GM12878 (cell line): Measurements from ENCODE around the gene BIVM. TPM values are rescaled to one million over a fixed set of nuclear protein-coding genes. Genes with fewer than 3 reads are reported as not detected.

Source experiments
- ATAC-seq: fragments of 200-7000 bp; cut with Tn5 transposase; 3 replicates; pipeline ENCODE4 v1.9.1; 2020; ENCODE audit warnings: mild to moderate bottlenecking, moderate library complexity
- BruUV-seq: library from RNA; stranded (reverse); fragments of 400-500 nt; replicated peaks from 2 replicates; lab custom pipeline; 2021; lab: Mats Ljungman, UMichigan
- CTCF ChIA-PET: fragments of 300-600 bp; sonication (Branson Sonifier 250); formaldehyde crosslinking; extraction: SDS; loops from one replicate; lab custom pipeline; 2021; ENCODE audit warnings: inconsistent platforms; lab: Yijun Ruan, JAX
- POLR2A ChIA-PET: fragments of 350-600 bp; formaldehyde crosslinking; extraction: SDS; loops from one replicate; lab custom pipeline; 2021; ENCODE audit warnings: inconsistent platforms; lab: Charles Lee
- RAD21 ChIA-PET: fragments of 300-600 bp; sonication (Branson Sonifier 250); formaldehyde crosslinking; loops from one replicate; lab custom pipeline; 2023; ENCODE audit warnings: antibody characterized with exemption; ENCODE audit not compliant: unreplicated experiment; lab: Charles Lee
- SMC1A ChIA-PET: fragments of 300-600 bp; sonication (Branson Sonifier 250); formaldehyde crosslinking; loops from one replicate; lab custom pipeline; 2023; ENCODE audit not compliant: unreplicated experiment, uncharacterized antibody; lab: Charles Lee
- DNase-seq: peaks from one replicate; pipeline ENCODE4 v3.0.0-alpha.2; 2011; ENCODE audit warnings: low read depth, low spot score
- FAIRE-seq: peaks from 3 replicates; lab custom pipeline; 2011; peaks lifted over from hg19 to GRCh38; lab: Jason Lieb, UNC
- H2AFZ ChIP-seq: 2 replicates; pipeline ENCODE4 v1.6.0; 2011; ENCODE audit warnings: low read depth, low read length, control low read depth; ENCODE audit not compliant: control insufficient read depth
- H3K27ac ChIP-seq: 2 replicates; pipeline ENCODE4 v1.5.1; 2011; ENCODE audit warnings: control low read depth; ENCODE audit not compliant: control insufficient read depth, insufficient read depth
- H3K27me3 ChIP-seq, 2 experiments: replicated peaks in 1 of 2; 2 replicates each; pipeline versions ENCODE4 v1.6.0 to v1.6.1; 2011; ENCODE audit warnings: low read length in 1 of 2; ENCODE audit not compliant: control insufficient read depth in 2 of 2, insufficient read depth in 2 of 2
- H3K36me3 ChIP-seq, 2 experiments: 2 replicates each; pipeline ENCODE4 v1.5.1; 2011; ENCODE audit warnings: low read length in 1 of 2; ENCODE audit not compliant: control insufficient read depth in 2 of 2, insufficient read depth in 2 of 2
- H3K4me1 ChIP-seq: 2 replicates; pipeline ENCODE4 v1.6.1; 2011; ENCODE audit warnings: mild to moderate bottlenecking, low read length, moderate library complexity, mixed read lengths; ENCODE audit not compliant: control insufficient read depth, insufficient read depth
- H3K4me2 ChIP-seq: 2 replicates; pipeline ENCODE4 v1.6.0; 2011; ENCODE audit warnings: control low read depth; ENCODE audit not compliant: control insufficient read depth, insufficient read depth
- H3K4me3 ChIP-seq: fragments of 200-600 bp; sonication (generic); 2 replicates; pipeline ENCODE4 v1.5.1; 2016
- H3K79me2 ChIP-seq: 2 replicates; pipeline ENCODE4 v1.6.0; 2011; ENCODE audit warnings: low read length; ENCODE audit not compliant: control insufficient read depth, insufficient read depth
- H3K9ac ChIP-seq: 2 replicates; pipeline ENCODE4 v1.8.0; 2011; ENCODE audit warnings: low read length, control low read depth, mixed read lengths; ENCODE audit not compliant: control insufficient read depth, insufficient read depth
- H3K9me3 ChIP-seq: replicated peaks from 3 replicates; pipeline ENCODE4 v1.5.1; 2011; ENCODE audit warnings: mild to moderate bottlenecking, low read length; ENCODE audit not compliant: control insufficient read depth, insufficient read depth
- H4K20me1 ChIP-seq: 2 replicates; pipeline ENCODE4 v1.6.0; 2011; ENCODE audit not compliant: control insufficient read depth, insufficient read depth
- BHLHE40 ChIP-seq, 2 experiments: fragments of 450-650 bp in 1 of 2; IDR thresholded peaks; 2 replicates each; pipeline ENCODE4 v1.6.1; 2011 to 2017; ENCODE audit warnings: low read depth in 2 of 2, borderline replicate concordance in 1 of 2, improper control_type of control experiment in 1 of 2, low read length in 1 of 2, mild to moderate bottlenecking in 1 of 2
- CBX5 ChIP-seq: sonication (generic); IDR thresholded peaks from 2 replicates; pipeline ENCODE4 v1.6.1; 2016; ENCODE audit warnings: low read depth, moderate library complexity, mild to moderate bottlenecking, inconsistent platforms
- ESRRA ChIP-seq: IDR thresholded peaks from 2 replicates; pipeline ENCODE4 v1.6.1; 2012; ENCODE audit warnings: mild to moderate bottlenecking, low read length, improper control_type of control experiment
- GABPA ChIP-seq: IDR thresholded peaks from 2 replicates; pipeline ENCODE4 v1.6.1; 2014; ENCODE audit warnings: antibody characterized with exemption, low read depth, mild to moderate bottlenecking, inconsistent platforms
- HDGF ChIP-seq: fragments of 450-650 bp; IDR thresholded peaks from 2 replicates; pipeline ENCODE4 v1.6.1; 2016; ENCODE audit warnings: antibody characterized with exemption
- JUNB ChIP-seq: IDR thresholded peaks from 2 replicates; pipeline ENCODE4 v1.6.1; 2016; ENCODE audit warnings: antibody characterized with exemption, mild to moderate bottlenecking
- PML ChIP-seq: IDR thresholded peaks from 2 replicates; pipeline ENCODE4 v1.6.1; 2012; ENCODE audit warnings: low read length, inconsistent platforms
- RAD51 ChIP-seq: fragments of 450-650 bp; IDR thresholded peaks from 2 replicates; pipeline ENCODE4 v1.6.1; 2016; ENCODE audit warnings: moderate library complexity, mild to moderate bottlenecking, inconsistent platforms
- RBBP5 ChIP-seq: fragments of 200-600 bp; sonication (generic); conservative IDR thresholded peaks from 2 replicates; pipeline ENCODE4 v1.6.1; 2016
- SPI1 ChIP-seq: IDR thresholded peaks from 2 replicates; pipeline ENCODE4 v1.6.1; 2011; ENCODE audit warnings: low read depth, mild to moderate bottlenecking, low read length, moderate library complexity, borderline replicate concordance; ENCODE audit not compliant: insufficient read depth
- SREBF1 ChIP-seq: IDR thresholded peaks from 2 replicates; pipeline ENCODE4 v1.6.1; 2012; ENCODE audit warnings: mild to moderate bottlenecking, low read length
- STAT1 ChIP-seq: fragments of 450-650 bp; conservative IDR thresholded peaks from 2 replicates; pipeline ENCODE4 v1.6.1; 2014; ENCODE audit warnings: antibody characterized with exemption, mild to moderate bottlenecking
- ZBED1 ChIP-seq: IDR thresholded peaks from 2 replicates; pipeline ENCODE4 v1.6.1; 2016; ENCODE audit warnings: borderline replicate concordance
- WGBS: methylation state at CpG from one replicate; pipeline ENCODE4 v1.1.6; 2016; ENCODE audit warnings: low lambda C conversion rate; ENCODE audit not compliant: insufficient replicate concordance, insufficient coverage; ENCODE audit errors: missing lambda C conversion rate; 5-methylcytosine and 5-hydroxymethylcytosine counted together
- in situ Hi-C: fragments of 300-500 bp; cut with MboI; formaldehyde crosslinking; loops from 9 replicates; pipeline ENCODE4 v1.14.3; 2018; ENCODE audit warnings: mixed read lengths
- intact Hi-C: fragments of 100-400 bp; cut with micrococcal nuclease; formaldehyde crosslinking; loops from one replicate; pipeline ENCODE4 v1.14.2; 2022; ENCODE audit not compliant: unreplicated experiment
- polyA plus RNA-seq, 11 experiments: library from polyadenylated mRNA; depleted of rRNA in 4 of 11; unstranded in 6 of 11; stranded (reverse) in 5 of 11; fragments of >200 nt; fragmentation: Nextera tagmentation in 4 of 11; fragmentation: Illumina TruSeq in 1 of 11; extraction: Ambion mirVana in 4 of 11; extraction: Trizol in 1 of 11; gene quantifications; 1 replicate in 1 of 11; 2 replicates in 10 of 11; pipeline versions ENCODE4 v1.2.1 to v1.2.3, GENCODE V29; 2011 to 2016; ENCODE audit warnings: inconsistent platforms in 2 of 11, missing spikeins in 2 of 11, low read depth in 1 of 11
- total RNA-seq, 4 experiments: library from RNA; depleted of rRNA in 3 of 4; stranded (reverse); fragments of >200 nt in 3 of 4; fragmentation: Illumina TruSeq in 1 of 4; extraction: Trizol in 1 of 4; gene quantifications; 2 replicates each; pipeline versions ENCODE4 v1.2.1 to v1.2.3, GENCODE V29; 2013 to 2021
- TF ChIP-seq, protein P1 (sequence below): fragments of 150-350 bp; IDR thresholded peaks from 2 replicates; pipeline ENCODE4 v1.6.1; 2014; ENCODE audit warnings: mild to moderate bottlenecking, low read depth, low read length
- TF ChIP-seq, protein P2 (sequence below): fragments of 450-650 bp; IDR thresholded peaks from 2 replicates; pipeline ENCODE4 v1.6.1; 2016; ENCODE audit warnings: mild to moderate bottlenecking, moderate library complexity, borderline replicate concordance
- TF ChIP-seq, protein P3 (sequence below): IDR thresholded peaks from 2 replicates; pipeline ENCODE4 v1.6.1; 2012; ENCODE audit warnings: low read length, inconsistent platforms

The BIVM gene
- total and polyA plus RNA-seq, 10 of the 15 experiments (the other 5 are each of a cell fraction or from before 2014, with no cell fraction given) = 3.4 to 20.1 (median 14.1) TPM

DNA sequence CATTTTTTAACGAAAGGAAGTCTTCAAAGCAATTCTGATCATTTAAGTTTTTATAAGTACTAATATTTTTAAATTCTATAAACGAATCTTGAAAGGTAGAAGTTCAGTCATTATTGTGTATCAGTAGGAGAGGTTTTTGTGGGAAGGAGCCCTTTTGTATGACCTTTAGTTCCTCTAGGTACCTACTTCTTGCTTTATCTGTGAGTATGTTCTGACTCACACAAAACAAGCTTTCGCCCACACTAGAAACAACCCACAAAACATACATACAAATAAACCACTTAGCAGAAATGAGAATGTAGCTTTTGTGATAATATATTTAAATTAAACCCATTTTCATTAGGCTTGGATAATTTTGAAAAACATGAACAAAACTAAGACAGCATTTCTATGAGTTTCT, 74.7 kb downstream of the BIVM start (continued):
- TF ChIP-seq JUNB (peak; percentile 43; the same call in 1 of the 2 replicates), GABPA (no peak)

DNA sequence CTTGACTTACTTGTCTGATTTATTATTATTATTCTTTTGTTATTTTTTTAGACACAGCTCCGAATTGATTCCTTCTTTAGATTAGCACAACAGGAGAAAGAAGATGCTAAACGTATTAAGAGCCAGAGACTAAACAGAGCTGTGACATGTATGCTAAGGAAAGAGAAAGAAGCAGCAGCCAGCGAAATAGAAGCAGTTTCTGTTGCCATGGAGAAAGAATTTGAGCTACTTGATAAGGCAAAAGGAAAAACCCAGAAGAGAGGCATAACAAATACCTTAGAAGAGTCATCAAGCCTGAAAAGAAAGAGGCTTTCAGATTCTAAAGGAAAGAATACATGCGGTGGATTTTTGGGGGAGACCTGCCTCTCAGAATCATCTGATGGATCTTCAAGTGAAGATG, 76.3 kb downstream of the BIVM start:
- H3K27ac ChIP-seq = no peak overlapping the region
- BruUV-seq = no TSS peak
- no peak overlapping the region for H3K4me3 ChIP-seq
- no peaks in the 10 kb centered on the region; the same call in 1 of the 2 replicates for H3K79me2 ChIP-seq
- RAD21 ChIA-PET = no interaction called here
- no peaks in the 10 kb centered on the region for H3K9me3 ChIP-seq
- no peaks in the 10 kb centered on the region for H3K4me1 ChIP-seq
- no peaks in the 10 kb centered on the region for H4K20me1 ChIP-seq
- DNase-seq (no peak), ATAC-seq (no peak), FAIRE-seq (no peak)
- no peak overlapping the region for H3K4me2 ChIP-seq
- H3K27me3 ChIP-seq = no peaks in the 10 kb centered on the region
- H3K9ac ChIP-seq = no peak overlapping the region
- H2AFZ ChIP-seq = no peak overlapping the region
- CTCF ChIA-PET = interaction anchor here (1.1 to 1.8 kb wide), 3 partner anchors 11 to 296 kb away, joined by 3 to 4 read pairs (median 4); no protein-coding TSS in a partner anchor
- H3K36me3 ChIP-seq = peaks cover 4 to 5% of the 10 kb centered on the region in 2 experiments
- intact Hi-C loops = no loop called here
- POLR2A ChIA-PET = no interaction called here
- in situ Hi-C loops = no loop called here
- WGBS = 99% methylated on average over 4 of the region's 4 CpGs
- SMC1A ChIA-PET = interaction anchor here (0.6 to 1.2 kb wide), 5 partner anchors 10 to 446 kb away, joined by 3 read pairs; no protein-coding TSS in a partner anchor
- no peak for TF ChIP-seq ZBED1
- TF ChIP-seq, protein P1, sequence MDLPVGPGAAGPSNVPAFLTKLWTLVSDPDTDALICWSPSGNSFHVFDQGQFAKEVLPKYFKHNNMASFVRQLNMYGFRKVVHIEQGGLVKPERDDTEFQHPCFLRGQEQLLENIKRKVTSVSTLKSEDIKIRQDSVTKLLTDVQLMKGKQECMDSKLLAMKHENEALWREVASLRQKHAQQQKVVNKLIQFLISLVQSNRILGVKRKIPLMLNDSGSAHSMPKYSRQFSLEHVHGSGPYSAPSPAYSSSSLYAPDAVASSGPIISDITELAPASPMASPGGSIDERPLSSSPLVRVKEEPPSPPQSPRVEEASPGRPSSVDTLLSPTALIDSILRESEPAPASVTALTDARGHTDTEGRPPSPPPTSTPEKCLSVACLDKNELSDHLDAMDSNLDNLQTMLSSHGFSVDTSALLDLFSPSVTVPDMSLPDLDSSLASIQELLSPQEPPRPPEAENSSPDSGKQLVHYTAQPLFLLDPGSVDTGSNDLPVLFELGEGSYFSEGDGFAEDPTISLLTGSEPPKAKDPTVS = no peak
- no peak for TF ChIP-seq SREBF1
- no peak for TF ChIP-seq PML
- TF ChIP-seq HDGF = no peak
- TF ChIP-seq BHLHE40 (IDR thresholded peaks at IDR 0.05; ENCODE audit: borderline replicate concordance in 1 of 2, low read depth in 2 of 2, low read length in 1 of 2) = no peak
- TF ChIP-seq STAT1 = no peak
- TF ChIP-seq CBX5 = no peak
- TF ChIP-seq, protein P2, sequence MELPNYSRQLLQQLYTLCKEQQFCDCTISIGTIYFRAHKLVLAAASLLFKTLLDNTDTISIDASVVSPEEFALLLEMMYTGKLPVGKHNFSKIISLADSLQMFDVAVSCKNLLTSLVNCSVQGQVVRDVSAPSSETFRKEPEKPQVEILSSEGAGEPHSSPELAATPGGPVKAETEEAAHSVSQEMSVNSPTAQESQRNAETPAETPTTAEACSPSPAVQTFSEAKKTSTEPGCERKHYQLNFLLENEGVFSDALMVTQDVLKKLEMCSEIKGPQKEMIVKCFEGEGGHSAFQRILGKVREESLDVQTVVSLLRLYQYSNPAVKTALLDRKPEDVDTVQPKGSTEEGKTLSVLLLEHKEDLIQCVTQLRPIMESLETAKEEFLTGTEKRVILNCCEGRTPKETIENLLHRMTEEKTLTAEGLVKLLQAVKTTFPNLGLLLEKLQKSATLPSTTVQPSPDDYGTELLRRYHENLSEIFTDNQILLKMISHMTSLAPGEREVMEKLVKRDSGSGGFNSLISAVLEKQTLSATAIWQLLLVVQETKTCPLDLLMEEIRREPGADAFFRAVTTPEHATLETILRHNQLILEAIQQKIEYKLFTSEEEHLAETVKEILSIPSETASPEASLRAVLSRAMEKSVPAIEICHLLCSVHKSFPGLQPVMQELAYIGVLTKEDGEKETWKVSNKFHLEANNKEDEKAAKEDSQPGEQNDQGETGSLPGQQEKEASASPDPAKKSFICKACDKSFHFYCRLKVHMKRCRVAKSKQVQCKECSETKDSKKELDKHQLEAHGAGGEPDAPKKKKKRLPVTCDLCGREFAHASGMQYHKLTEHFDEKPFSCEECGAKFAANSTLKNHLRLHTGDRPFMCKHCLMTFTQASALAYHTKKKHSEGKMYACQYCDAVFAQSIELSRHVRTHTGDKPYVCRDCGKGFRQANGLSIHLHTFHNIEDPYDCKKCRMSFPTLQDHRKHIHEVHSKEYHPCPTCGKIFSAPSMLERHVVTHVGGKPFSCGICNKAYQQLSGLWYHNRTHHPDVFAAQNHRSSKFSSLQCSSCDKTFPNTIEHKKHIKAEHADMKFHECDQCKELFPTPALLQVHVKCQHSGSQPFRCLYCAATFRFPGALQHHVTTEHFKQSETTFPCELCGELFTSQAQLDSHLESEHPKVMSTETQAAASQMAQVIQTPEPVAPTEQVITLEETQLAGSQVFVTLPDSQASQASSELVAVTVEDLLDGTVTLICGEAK = no peak
- TF ChIP-seq RBBP5 = no peak
- TF ChIP-seq, protein P3, sequence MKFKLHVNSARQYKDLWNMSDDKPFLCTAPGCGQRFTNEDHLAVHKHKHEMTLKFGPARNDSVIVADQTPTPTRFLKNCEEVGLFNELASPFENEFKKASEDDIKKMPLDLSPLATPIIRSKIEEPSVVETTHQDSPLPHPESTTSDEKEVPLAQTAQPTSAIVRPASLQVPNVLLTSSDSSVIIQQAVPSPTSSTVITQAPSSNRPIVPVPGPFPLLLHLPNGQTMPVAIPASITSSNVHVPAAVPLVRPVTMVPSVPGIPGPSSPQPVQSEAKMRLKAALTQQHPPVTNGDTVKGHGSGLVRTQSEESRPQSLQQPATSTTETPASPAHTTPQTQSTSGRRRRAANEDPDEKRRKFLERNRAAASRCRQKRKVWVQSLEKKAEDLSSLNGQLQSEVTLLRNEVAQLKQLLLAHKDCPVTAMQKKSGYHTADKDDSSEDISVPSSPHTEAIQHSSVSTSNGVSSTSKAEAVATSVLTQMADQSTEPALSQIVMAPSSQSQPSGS = no peak
- no peak for TF ChIP-seq JUNB
- no peak for TF ChIP-seq ESRRA
- no peak for TF ChIP-seq RAD51
- TF ChIP-seq SPI1 = no peak
